A549 (cell line): ENCODE results near the gene SRCAP. TPM values are rescaled to one million over a fixed set of nuclear protein-coding genes. Genes with fewer than 3 reads are reported as not detected.

Experiments used
- ATAC-seq, 2 experiments: fragments of 200-7000 bp in 1 of 2; fragments of >200 bp in 1 of 2; cut with Nextera tagmentation in 1 of 2; cut with Tn5 transposase in 1 of 2; 3 replicates each; pipeline versions ENCODE4 v1.8.0 to v1.9.1; 2018 to 2020; ENCODE audit warnings: mild to moderate bottlenecking in 1 of 2, moderate library complexity in 1 of 2
- CTCF ChIA-PET: fragments of 300-600 bp; sonication (Branson Sonifier 250); formaldehyde crosslinking; extraction: SDS; loops from one replicate; lab custom pipeline; 2021; ENCODE audit warnings: antibody characterized with exemption, inconsistent platforms; lab: Yijun Ruan, JAX
- POLR2A ChIA-PET: fragments of 350-600 bp; formaldehyde crosslinking; extraction: SDS; loops from one replicate; lab custom pipeline; 2021; ENCODE audit warnings: antibody characterized with exemption, inconsistent platforms; lab: Yijun Ruan, JAX
- DNase-seq, 2 experiments: peaks; one replicate each; pipeline versions ENCODE4 v3.0.0 to v3.0.0-alpha.2; 2011 to 2016; ENCODE audit warnings: low read depth in 1 of 2, low spot score in 1 of 2
- FAIRE-seq: peaks from 2 replicates; lab custom pipeline; 2011; peaks lifted over from hg19 to GRCh38; lab: Jason Lieb, UNC
- H3K27ac ChIP-seq, 2 experiments: fragments of >200 bp; sonication (Bioruptor Twin); formaldehyde crosslinking; 3 replicates each; pipeline ENCODE4 v1.5.1; 2016 to 2017
- H3K4me1 ChIP-seq: fragments of >200 bp; sonication (Bioruptor Twin); formaldehyde crosslinking; 3 replicates; pipeline ENCODE4 v1.6.1; 2016
- H3K4me2 ChIP-seq: fragments of >200 bp; sonication (Bioruptor Twin); formaldehyde crosslinking; 3 replicates; pipeline ENCODE4 v1.6.1; 2016
- H3K4me3 ChIP-seq: fragments of >200 bp; sonication (Bioruptor Twin); formaldehyde crosslinking; 3 replicates; pipeline ENCODE4 v1.5.1; 2016
- H3K9me3 ChIP-seq: fragments of >200 bp; sonication (Bioruptor Twin); formaldehyde crosslinking; 3 replicates; pipeline ENCODE4 v1.6.1; 2016
- CBX8 ChIP-seq: fragments of 200-600 bp; sonication (generic); IDR thresholded peaks from 2 replicates; pipeline ENCODE4 v1.6.1; 2016
- CEBPB ChIP-seq, 2 experiments: fragments of >200 bp in 1 of 2; sonication (Bioruptor Twin) in 1 of 2; formaldehyde crosslinking in 1 of 2; IDR thresholded peaks; 2 replicates each; pipeline ENCODE4 v1.6.1; 2012 to 2016
- CHD4 ChIP-seq: fragments of 200-600 bp; sonication (generic); IDR thresholded peaks from 2 replicates; pipeline ENCODE4 v1.6.1; 2016; ENCODE audit warnings: antibody characterized with exemption, mild to moderate bottlenecking, borderline replicate concordance
- EP300 ChIP-seq, 2 experiments: fragments of >200 bp; sonication (Bioruptor Twin); formaldehyde crosslinking; IDR thresholded peaks; 2 replicates in 1 of 2; 3 replicates in 1 of 2; pipeline ENCODE4 v1.6.1; 2016 to 2017
- FOSB ChIP-seq: fragments of 250-450 bp; sonication (Bioruptor Pico); IDR thresholded peaks from 2 replicates; pipeline ENCODE4 v1.5.0; 2020; ENCODE audit warnings: mild to moderate bottlenecking, moderate library complexity
- HDAC2 ChIP-seq: fragments of 200-600 bp; sonication (generic); IDR thresholded peaks from 2 replicates; pipeline ENCODE4 v1.6.1; 2016
- HEYL ChIP-seq: fragments of 250-450 bp; sonication (Bioruptor Pico); IDR thresholded peaks from 2 replicates; pipeline ENCODE4 v1.8.0; 2021; ENCODE audit warnings: mild to moderate bottlenecking, moderate library complexity
- HOXB13 ChIP-seq: fragments of 250-450 bp; sonication (Bioruptor Pico); IDR thresholded peaks from 2 replicates; pipeline ENCODE4 v1.5.0; 2020; ENCODE audit warnings: low read depth, mild to moderate bottlenecking, moderate library complexity
- JUN ChIP-seq, 2 experiments: fragments of >200 bp; sonication (Bioruptor Twin); formaldehyde crosslinking; IDR thresholded peaks; 2 replicates in 1 of 2; 3 replicates in 1 of 2; pipeline ENCODE4 v1.6.1; 2016 to 2017
- JUNB ChIP-seq: fragments of >200 bp; sonication (Bioruptor Twin); formaldehyde crosslinking; IDR thresholded peaks from 2 replicates; pipeline ENCODE4 v1.6.1; 2016
- KDM1A ChIP-seq: fragments of 200-600 bp; sonication (generic); IDR thresholded peaks from 2 replicates; pipeline ENCODE4 v1.6.1; 2016; ENCODE audit warnings: low read depth, mild to moderate bottlenecking
- KDM5A ChIP-seq: fragments of 200-600 bp; sonication (generic); IDR thresholded peaks from 2 replicates; pipeline ENCODE4 v1.6.1; 2016; ENCODE audit warnings: antibody characterized with exemption, mild to moderate bottlenecking
- MAZ ChIP-seq: fragments of 150-350 bp; IDR thresholded peaks from 2 replicates; pipeline ENCODE4 v1.6.1; 2014; ENCODE audit warnings: antibody characterized with exemption, low read depth, low read length, borderline replicate concordance
- MYC ChIP-seq: IDR thresholded peaks from 2 replicates; pipeline ENCODE4 v1.6.1; 2012; ENCODE audit warnings: mild to moderate bottlenecking, inconsistent platforms, low read length, improper control_type of control experiment, borderline replicate concordance
- NR3C1 ChIP-seq: fragments of >200 bp; sonication (Bioruptor Twin); formaldehyde crosslinking; IDR thresholded peaks from 3 replicates; pipeline ENCODE4 v1.6.1; 2017
- RCOR1 ChIP-seq: fragments of 150-350 bp; IDR thresholded peaks from 2 replicates; pipeline ENCODE4 v1.6.1; 2014; ENCODE audit warnings: antibody characterized with exemption, low read length, low read depth
- RNF2 ChIP-seq: fragments of 200-600 bp; sonication (generic); IDR thresholded peaks from 2 replicates; pipeline ENCODE4 v1.6.1; 2016; ENCODE audit warnings: low read depth, mild to moderate bottlenecking, antibody characterized with exemption, moderate library complexity, borderline replicate concordance
- TP53 ChIP-seq: fragments of 250-450 bp; sonication (Bioruptor Pico); IDR thresholded peaks from 2 replicates; pipeline ENCODE4 v1.5.0; 2021; ENCODE audit warnings: mild to moderate bottlenecking, moderate library complexity
- ZC3H11A ChIP-seq: fragments of 450-650 bp; IDR thresholded peaks from 2 replicates; pipeline ENCODE4 v1.6.1; 2014; ENCODE audit warnings: antibody characterized with exemption, mild to moderate bottlenecking
- ZNF302 ChIP-seq: fragments of 250-450 bp; sonication (Bioruptor Pico); IDR thresholded peaks from 2 replicates; pipeline ENCODE4 v1.9.0; 2021; ENCODE audit warnings: inconsistent platforms, mild to moderate bottlenecking, moderate library complexity
- ZSCAN20 ChIP-seq: fragments of 250-450 bp; sonication (Bioruptor Pico); IDR thresholded peaks from 2 replicates; pipeline ENCODE4 v1.8.0; 2022; ENCODE audit warnings: mild to moderate bottlenecking, moderate library complexity
- WGBS: methylation state at CpG from one replicate; pipeline ENCODE4 v1.1.6; 2017; ENCODE audit errors: missing lambda C conversion rate; 5-methylcytosine and 5-hydroxymethylcytosine counted together
- polyA plus RNA-seq, 4 experiments: library from polyadenylated mRNA; depleted of rRNA in 3 of 4; stranded (reverse); fragments of >200 nt; fragmentation: RNase III in 1 of 4; extraction: RNeasy Plus Mini Kit Qiagen cat#74134 plus additional on column Dnase treatment in 1 of 4; gene quantifications; 2 replicates in 3 of 4; 3 replicates in 1 of 4; pipeline ENCODE4 v1.2.3, GENCODE V29; 2011 to 2017
- TF ChIP-seq, protein P1 (sequence below): fragments of 250-450 bp; sonication (Bioruptor Pico); IDR thresholded peaks from 2 replicates; pipeline ENCODE4 v1.5.0; 2021; ENCODE audit warnings: mild to moderate bottlenecking, moderate library complexity, borderline replicate concordance
- TF ChIP-seq, protein P2 (sequence below): fragments of 200-600 bp; sonication (generic); IDR thresholded peaks from 2 replicates; pipeline ENCODE4 v1.6.1; 2016; ENCODE audit warnings: antibody characterized with exemption, mild to moderate bottlenecking, moderate library complexity

The SRCAP gene
- polyA plus RNA-seq, 2 of the 4 experiments (the other 2 are of a cell fraction) = 6.2 to 19.9 TPM

DNA sequence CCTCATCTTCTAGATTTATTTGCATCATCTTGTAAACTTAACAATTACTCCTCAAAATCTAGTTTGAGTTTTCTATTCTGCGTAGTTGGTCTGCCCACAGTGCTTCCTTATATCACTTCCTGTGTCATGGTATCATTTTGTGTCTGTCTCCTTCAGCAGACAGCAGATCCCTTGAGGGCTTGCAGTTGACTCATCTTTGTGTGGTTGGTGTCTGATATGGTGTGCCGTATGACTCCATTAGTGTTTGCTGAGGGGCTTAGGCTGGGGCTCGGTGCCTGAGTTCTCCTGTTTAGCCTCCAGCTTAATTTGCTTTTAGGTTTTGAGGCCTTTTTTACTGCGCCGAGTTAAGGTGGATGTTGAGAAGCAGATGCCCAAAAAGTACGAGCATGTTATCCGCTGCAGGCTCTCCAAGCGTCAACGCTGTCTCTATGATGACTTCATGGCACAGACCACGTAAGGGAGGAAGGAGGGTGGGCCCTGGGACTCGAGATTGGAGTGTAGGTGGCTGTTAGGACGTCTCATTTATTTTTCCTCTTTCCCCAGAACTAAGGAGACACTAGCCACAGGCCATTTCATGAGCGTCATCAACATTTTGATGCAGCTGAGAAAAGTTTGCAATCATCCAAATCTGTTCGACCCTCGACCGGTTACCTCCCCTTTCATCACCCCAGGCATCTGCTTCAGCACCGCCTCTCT, 16.9 kb downstream of the SRCAP start:
- no peak for TF ChIP-seq JUN (IDR thresholded peaks at IDR 0.05)
- TF ChIP-seq KDM1A = no peak
- TF ChIP-seq ZSCAN20 = no peak
- no peak for TF ChIP-seq CEBPB (IDR thresholded peaks at IDR 0.05)
- TF ChIP-seq HEYL = no peak
- Histone ChIP-seq H3K27ac (no peak overlapping the region), H3K9me3 (no peaks in the 10 kb centered on the region), H3K4me1 (peaks cover 13% of the 10 kb centered on the region), H3K4me3 (no peak overlapping the region), H3K4me2 (no peak overlapping the region)
- ChIA-PET POLR2A (interaction anchor here (0.8 kb wide), 1 partner anchor 17 kb away, joined by 3 read pairs; no protein-coding TSS in a partner anchor), CTCF (interaction anchor here (1.7 kb wide), 1 partner anchor 21 kb away, joined by 3 read pairs; no protein-coding TSS in a partner anchor)
- ATAC-seq (peak in 1 of 2 experiments; percentile 38; a peak in 2 of 6 replicates), FAIRE-seq (no peak), DNase-seq (peak in 1 of 2 experiments; percentile 27)
- WGBS = 87% methylated on average over 17 of the region's 17 CpGs

DNA sequence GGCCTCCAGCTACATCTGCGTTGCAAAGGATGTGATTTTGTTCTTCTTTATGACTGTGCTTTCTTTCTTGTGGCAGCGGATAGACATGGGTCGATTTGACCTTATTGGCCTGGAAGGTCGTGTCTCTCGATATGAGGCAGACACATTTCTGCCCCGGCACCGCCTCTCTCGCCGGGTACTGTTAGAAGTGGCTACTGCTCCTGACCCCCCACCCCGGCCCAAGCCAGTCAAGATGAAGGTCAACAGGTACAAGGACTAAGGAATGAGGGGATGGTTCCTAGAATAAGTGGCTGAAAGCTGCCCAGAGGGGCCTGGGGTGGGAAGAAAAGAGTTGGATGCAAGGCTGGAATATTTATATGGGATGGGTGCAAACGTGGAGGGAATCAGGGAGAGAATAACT, 21.1 kb downstream of the SRCAP start:
- FAIRE-seq (no peak), DNase-seq (no peak), ATAC-seq (no peak)
- ChIA-PET CTCF (interaction anchor here (1.4 kb wide), 1 partner anchor 15 kb away, joined by 5 read pairs; no protein-coding TSS in a partner anchor), POLR2A (no interaction called here)
- Histone ChIP-seq H3K4me3 (no peak overlapping the region), H3K4me1 (peaks cover 6% of the 10 kb centered on the region; the same call in 1 of the 3 replicates), H3K9me3 (no peaks in the 10 kb centered on the region), H3K27ac (no peak overlapping the region), H3K4me2 (no peak overlapping the region)
- no peak for TF ChIP-seq MAZ
- TF ChIP-seq ZNF302 = no peak
- TF ChIP-seq ZSCAN20 = no peak
- TF ChIP-seq TP53 (CRISPR knock-in tag) = no peak
- no peak for TF ChIP-seq HOXB13 (CRISPR knock-in tag)
- TF ChIP-seq NR3C1 = no peak
- no peak for TF ChIP-seq RCOR1
- no peak for TF ChIP-seq ZC3H11A
- no peak for TF ChIP-seq JUNB
- no peak for TF ChIP-seq MYC
- TF ChIP-seq, protein P1, sequence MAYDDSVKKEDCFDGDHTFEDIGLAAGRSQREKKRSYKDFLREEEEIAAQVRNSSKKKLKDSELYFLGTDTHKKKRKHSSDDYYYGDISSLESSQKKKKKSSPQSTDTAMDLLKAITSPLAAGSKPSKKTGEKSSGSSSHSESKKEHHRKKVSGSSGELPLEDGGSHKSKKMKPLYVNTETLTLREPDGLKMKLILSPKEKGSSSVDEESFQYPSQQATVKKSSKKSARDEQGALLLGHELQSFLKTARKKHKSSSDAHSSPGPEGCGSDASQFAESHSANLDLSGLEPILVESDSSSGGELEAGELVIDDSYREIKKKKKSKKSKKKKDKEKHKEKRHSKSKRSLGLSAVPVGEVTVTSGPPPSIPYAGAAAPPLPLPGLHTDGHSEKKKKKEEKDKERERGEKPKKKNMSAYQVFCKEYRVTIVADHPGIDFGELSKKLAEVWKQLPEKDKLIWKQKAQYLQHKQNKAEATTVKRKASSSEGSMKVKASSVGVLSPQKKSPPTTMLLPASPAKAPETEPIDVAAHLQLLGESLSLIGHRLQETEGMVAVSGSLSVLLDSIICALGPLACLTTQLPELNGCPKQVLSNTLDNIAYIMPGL (CRISPR knock-in tag) = no peak
- TF ChIP-seq, protein P2, sequence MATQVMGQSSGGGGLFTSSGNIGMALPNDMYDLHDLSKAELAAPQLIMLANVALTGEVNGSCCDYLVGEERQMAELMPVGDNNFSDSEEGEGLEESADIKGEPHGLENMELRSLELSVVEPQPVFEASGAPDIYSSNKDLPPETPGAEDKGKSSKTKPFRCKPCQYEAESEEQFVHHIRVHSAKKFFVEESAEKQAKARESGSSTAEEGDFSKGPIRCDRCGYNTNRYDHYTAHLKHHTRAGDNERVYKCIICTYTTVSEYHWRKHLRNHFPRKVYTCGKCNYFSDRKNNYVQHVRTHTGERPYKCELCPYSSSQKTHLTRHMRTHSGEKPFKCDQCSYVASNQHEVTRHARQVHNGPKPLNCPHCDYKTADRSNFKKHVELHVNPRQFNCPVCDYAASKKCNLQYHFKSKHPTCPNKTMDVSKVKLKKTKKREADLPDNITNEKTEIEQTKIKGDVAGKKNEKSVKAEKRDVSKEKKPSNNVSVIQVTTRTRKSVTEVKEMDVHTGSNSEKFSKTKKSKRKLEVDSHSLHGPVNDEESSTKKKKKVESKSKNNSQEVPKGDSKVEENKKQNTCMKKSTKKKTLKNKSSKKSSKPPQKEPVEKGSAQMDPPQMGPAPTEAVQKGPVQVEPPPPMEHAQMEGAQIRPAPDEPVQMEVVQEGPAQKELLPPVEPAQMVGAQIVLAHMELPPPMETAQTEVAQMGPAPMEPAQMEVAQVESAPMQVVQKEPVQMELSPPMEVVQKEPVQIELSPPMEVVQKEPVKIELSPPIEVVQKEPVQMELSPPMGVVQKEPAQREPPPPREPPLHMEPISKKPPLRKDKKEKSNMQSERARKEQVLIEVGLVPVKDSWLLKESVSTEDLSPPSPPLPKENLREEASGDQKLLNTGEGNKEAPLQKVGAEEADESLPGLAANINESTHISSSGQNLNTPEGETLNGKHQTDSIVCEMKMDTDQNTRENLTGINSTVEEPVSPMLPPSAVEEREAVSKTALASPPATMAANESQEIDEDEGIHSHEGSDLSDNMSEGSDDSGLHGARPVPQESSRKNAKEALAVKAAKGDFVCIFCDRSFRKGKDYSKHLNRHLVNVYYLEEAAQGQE = no peak
- no peak for TF ChIP-seq HDAC2
- WGBS = 88% methylated on average over 11 of the region's 11 CpGs

DNA sequence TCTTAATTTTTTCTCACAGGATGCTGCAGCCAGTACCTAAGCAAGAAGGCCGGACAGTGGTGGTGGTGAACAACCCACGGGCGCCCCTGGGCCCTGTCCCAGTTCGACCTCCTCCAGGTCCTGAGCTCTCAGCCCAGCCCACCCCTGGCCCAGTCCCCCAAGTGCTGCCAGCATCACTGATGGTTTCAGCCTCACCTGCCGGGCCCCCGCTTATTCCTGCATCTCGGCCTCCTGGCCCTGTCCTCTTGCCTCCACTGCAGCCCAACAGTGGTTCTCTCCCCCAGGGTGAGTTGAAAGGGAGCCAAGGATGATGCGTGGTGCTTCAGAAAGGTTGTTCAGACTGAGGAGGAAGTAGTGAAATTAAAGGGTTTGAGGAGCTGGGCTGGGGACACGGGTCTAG, 21.7 kb downstream of the SRCAP start:
- DNase-seq = no peak
- H3K4me3 ChIP-seq = no peak overlapping the region
- no peak for ATAC-seq
- H3K27ac ChIP-seq = no peak overlapping the region
- 90% methylated on average over 8 of the region's 9 CpGs for WGBS
- H3K4me2 ChIP-seq = no peak overlapping the region
- no peaks in the 10 kb centered on the region for H3K9me3 ChIP-seq
- no peak for FAIRE-seq
- TF ChIP-seq CBX8 (no peak), KDM5A (no peak), EP300 (IDR thresholded peaks at IDR 0.05) (no peak), RNF2 (no peak), FOSB (CRISPR knock-in tag) (no peak), CHD4 (no peak), NR3C1 (no peak)
- peaks cover 4% of the 10 kb centered on the region; the same call in 1 of the 3 replicates for H3K4me1 ChIP-seq
- POLR2A ChIA-PET = no interaction called here
- CTCF ChIA-PET = interaction anchor here (1.3 kb wide), 1 partner anchor 9 kb away, joined by 3 read pairs; no protein-coding TSS in a partner anchor
